Colonic mucosa (tissue), 4 donors: ENCODE data around the gene SLC15A2. TPM values are rescaled to one million over a fixed set of nuclear protein-coding genes. Genes with fewer than 3 reads are reported as not detected.

Source experiments
- DNase-seq: peaks from one replicate; pipeline ENCODE4 v3.0.0-alpha.2; 2020
- H3K27ac ChIP-seq: fragments of 200-600 bp; one replicate; pipeline ENCODE4 v1.8.0; 2021
- H3K27me3 ChIP-seq: fragments of 200-600 bp; one replicate; pipeline ENCODE4 v1.8.0; 2021
- H3K36me3 ChIP-seq: fragments of 200-600 bp; one replicate; pipeline ENCODE4 v1.8.0; 2021
- H3K4me1 ChIP-seq: fragments of 200-600 bp; one replicate; pipeline ENCODE4 v1.8.0; 2021; ENCODE audit warnings: mild to moderate bottlenecking
- H3K4me3 ChIP-seq: fragments of 200-600 bp; one replicate; pipeline ENCODE4 v1.8.0; 2021
- H3K9ac ChIP-seq, 2 donors: one replicate each; pipeline ENCODE4 v1.7.0; 2013; ENCODE audit warnings: control low read depth in 2 of 2, low read depth in 2 of 2, low read length in 2 of 2
- H3K9me3 ChIP-seq: fragments of 200-600 bp; one replicate; pipeline ENCODE4 v1.8.0; 2021
- intact Hi-C: fragments of 100-400 bp; cut with DNase I; formaldehyde crosslinking; loops from one replicate; pipeline ENCODE4 v1.14.1; 2022
- total RNA-seq, 2 donors: library from RNA; stranded (reverse); fragmentation: NEBNext Ultra II Directional in 1 of 2; extraction: Animal tissue kit (Norgen Biotek cat#: 25700) in 1 of 2; gene quantifications; one replicate each; pipeline ENCODE4 v1.2.1, GENCODE V29; 2021
- TF ChIP-seq, protein P1 (sequence below): fragments of 200-600 bp; IDR thresholded peaks from one replicate; pipeline ENCODE4 v1.8.0; 2022; ENCODE audit warnings: antibody characterized with exemption, mild to moderate bottlenecking
- donor health status: healthy.
- donor health status: DM: no; HTN: no; CAD: no.
- donor health status: DM: no; HTN: no; CAD: no.

The SLC15A2 gene
- total RNA-seq, 2 donors from 2014 or later, result 1.4 to 3.1 TPM

DNA sequence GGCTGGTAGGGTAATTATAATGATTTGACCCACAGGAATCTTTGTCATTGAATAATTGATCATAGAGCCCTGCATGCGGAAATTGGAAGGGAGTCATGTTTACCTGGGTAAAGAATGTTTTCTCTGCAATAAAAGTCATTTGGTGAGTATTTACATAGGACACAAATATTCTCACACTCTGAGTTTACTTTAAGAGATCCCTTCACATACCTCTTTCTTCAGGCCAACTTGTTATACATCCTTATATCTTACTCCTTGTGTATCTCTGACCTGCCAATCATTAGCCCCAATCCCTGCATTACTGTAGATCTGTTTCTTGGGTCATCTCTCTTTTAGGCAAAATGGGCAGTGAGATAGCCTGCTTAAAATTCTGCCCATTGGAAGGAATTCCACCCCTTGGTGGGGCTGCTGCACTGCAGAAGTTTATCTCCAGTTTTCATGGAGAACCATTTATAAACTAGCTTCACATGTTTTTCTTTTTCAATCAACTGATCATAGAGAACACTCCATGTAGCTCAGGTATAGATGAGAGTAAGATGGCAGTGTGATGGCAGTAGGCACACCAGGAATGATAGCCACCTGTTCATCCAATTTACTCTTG is 81.6 kb downstream of the SLC15A2 start:
- H3K27ac ChIP-seq, result no peak overlapping the region
- H3K4me1 ChIP-seq, result no peaks in the 10 kb centered on the region
- no peaks in the 10 kb centered on the region for H3K27me3 ChIP-seq
- DNase-seq, result no peak
- no peaks in the 10 kb centered on the region for H3K9me3 ChIP-seq
- no peaks in the 10 kb centered on the region for H3K36me3 ChIP-seq
- TF ChIP-seq, protein P1, sequence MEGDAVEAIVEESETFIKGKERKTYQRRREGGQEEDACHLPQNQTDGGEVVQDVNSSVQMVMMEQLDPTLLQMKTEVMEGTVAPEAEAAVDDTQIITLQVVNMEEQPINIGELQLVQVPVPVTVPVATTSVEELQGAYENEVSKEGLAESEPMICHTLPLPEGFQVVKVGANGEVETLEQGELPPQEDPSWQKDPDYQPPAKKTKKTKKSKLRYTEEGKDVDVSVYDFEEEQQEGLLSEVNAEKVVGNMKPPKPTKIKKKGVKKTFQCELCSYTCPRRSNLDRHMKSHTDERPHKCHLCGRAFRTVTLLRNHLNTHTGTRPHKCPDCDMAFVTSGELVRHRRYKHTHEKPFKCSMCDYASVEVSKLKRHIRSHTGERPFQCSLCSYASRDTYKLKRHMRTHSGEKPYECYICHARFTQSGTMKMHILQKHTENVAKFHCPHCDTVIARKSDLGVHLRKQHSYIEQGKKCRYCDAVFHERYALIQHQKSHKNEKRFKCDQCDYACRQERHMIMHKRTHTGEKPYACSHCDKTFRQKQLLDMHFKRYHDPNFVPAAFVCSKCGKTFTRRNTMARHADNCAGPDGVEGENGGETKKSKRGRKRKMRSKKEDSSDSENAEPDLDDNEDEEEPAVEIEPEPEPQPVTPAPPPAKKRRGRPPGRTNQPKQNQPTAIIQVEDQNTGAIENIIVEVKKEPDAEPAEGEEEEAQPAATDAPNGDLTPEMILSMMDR, result no peak
- no peak overlapping the region for H3K4me3 ChIP-seq
- intact Hi-C loops, result no loop called here
- no peak overlapping the region for H3K9ac ChIP-seq

DNA sequence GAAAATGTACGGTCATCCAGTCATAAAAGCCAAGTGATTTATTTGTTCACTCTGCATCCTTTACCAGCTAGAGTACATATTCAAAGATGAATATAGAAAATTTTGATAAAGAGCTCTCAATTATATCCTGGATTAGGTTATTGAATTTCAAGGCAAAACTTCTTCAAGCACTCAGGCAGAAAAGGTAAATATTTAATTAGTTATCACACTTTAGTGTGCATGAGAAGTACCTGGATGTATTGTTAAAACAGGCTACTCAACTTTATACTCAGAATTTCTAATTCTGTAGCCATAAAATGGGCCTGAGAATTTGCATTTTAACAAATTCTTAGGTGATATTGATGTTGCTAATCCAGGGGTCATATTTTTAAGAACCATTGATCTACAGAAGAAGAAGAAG is 82.5 kb downstream of the SLC15A2 start:
- intact Hi-C loops, result no loop called here
- no peaks in the 10 kb centered on the region for H3K9me3 ChIP-seq
- H3K9ac ChIP-seq, result no peak overlapping the region
- H3K36me3 ChIP-seq, result no peaks in the 10 kb centered on the region
- no peaks in the 10 kb centered on the region for H3K27me3 ChIP-seq
- no peak overlapping the region for H3K27ac ChIP-seq
- DNase-seq, result no peak
- H3K4me3 ChIP-seq, result no peak overlapping the region
- TF ChIP-seq, protein P1, result no peak
- no peaks in the 10 kb centered on the region for H3K4me1 ChIP-seq

DNA sequence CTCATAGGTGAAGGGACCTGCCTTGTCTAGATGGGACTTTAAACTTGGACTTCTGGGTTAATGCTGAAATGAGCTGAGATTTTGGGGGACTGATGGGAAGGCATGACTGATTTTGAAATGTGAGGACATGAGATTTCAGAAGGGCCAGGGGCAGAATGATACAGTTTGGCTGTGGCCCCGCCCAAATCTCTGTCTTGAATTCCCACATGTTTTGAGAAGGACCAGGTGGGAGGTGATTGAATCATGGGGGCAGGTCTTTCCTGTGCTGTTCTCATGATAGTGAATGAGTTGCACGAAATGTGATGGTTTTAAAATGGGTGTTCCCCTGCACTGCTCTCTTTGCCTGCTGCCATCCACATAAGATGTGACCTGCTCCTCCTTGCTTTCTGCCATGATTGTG is 85.0 kb downstream of the SLC15A2 start:
- no peaks in the 10 kb centered on the region for H3K9me3 ChIP-seq
- no peak overlapping the region for H3K4me3 ChIP-seq
- no peak for DNase-seq
- intact Hi-C loops, result no loop called here
- no peaks in the 10 kb centered on the region for H3K36me3 ChIP-seq
- no peaks in the 10 kb centered on the region for H3K4me1 ChIP-seq
- no peaks in the 10 kb centered on the region for H3K27me3 ChIP-seq
- H3K27ac ChIP-seq, result peak overlapping the region; percentile 46
- no peak overlapping the region for H3K9ac ChIP-seq
- TF ChIP-seq, protein P1, result no peak

DNA sequence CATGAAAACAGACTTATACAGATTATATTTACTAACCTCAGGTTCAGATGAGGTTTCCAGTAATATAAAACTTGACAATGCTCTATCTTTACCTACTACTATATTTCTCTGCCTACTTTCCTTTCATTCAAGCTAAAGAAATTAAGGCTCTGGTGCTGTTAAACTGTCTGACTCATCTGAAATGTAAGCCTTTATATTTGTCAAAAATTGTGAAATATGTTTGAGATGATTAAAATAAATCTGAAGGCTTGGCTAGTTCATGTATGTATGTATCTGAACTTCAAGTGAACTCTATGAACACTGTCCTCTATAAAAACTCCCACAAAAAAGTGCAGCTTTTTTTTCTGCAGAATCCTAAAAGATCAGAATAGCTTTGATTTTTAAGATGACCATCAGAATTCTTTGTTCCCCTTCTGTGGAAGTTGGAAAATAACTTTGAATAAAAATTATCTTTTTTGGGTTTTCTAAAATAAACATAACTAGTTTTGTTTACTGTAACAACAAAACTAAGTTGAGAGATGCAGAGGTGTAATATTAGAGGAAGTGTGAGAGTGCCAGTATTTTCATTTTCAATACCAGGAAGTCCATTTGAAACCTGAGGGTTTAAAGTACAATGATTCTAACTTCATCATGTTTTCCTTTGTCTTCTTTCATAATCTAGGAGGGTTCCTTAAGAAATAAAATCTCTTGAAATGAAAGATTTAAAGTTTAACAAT is 85.7 kb downstream of the SLC15A2 start:
- TF ChIP-seq, protein P1, result no peak
- no peak for DNase-seq
- no peaks in the 10 kb centered on the region for H3K27me3 ChIP-seq
- H3K4me1 ChIP-seq, result no peaks in the 10 kb centered on the region
- no peak overlapping the region for H3K4me3 ChIP-seq
- no peaks in the 10 kb centered on the region for H3K36me3 ChIP-seq
- H3K9ac ChIP-seq, result no peak overlapping the region
- H3K9me3 ChIP-seq, result no peaks in the 10 kb centered on the region
- peak overlapping the region; percentile 46 for H3K27ac ChIP-seq
- intact Hi-C loops, result no loop called here

DNA sequence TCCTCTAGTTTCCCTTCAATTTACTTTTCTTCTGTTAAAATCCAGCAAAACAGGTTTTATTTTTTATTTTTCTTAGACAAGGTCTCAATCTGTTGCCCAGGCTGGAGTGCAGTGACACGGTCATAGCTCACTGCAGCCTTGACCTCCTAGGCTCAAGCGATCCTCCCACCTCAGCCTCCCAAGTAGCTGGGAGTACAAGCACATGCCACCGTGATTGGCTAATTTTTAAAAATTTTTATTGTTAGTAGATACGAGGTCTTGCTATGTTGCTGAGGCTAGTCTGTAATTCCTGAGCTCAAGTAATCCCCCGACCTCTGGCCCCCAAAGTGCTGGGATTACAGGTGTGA is 86.2 kb downstream of the SLC15A2 start:
- no peaks in the 10 kb centered on the region for H3K27me3 ChIP-seq
- no peak overlapping the region for H3K9ac ChIP-seq
- H3K9me3 ChIP-seq, result no peaks in the 10 kb centered on the region
- DNase-seq, result no peak
- TF ChIP-seq, protein P1, result no peak
- peak overlapping the region; percentile 46 for H3K27ac ChIP-seq
- no peak overlapping the region for H3K4me3 ChIP-seq
- intact Hi-C loops, result no loop called here
- no peaks in the 10 kb centered on the region for H3K36me3 ChIP-seq
- H3K4me1 ChIP-seq, result no peaks in the 10 kb centered on the region
